Panc1 (cell line): Measurements from ENCODE around the gene TACR1.
A peak's percentile ranks its signal among the peaks of the same experiment; 100 is the strongest.

ENCODE experiments used
- CTCF ChIP-seq: fragments of 450-650 bp; IDR thresholded peaks from 2 replicates; pipeline ENCODE4 v1.5.1; 2017; ENCODE audit warnings: mild to moderate bottlenecking
- POLR2AphosphoS5 ChIP-seq: IDR thresholded peaks from 2 replicates; pipeline ENCODE4 v1.6.1; 2012; ENCODE audit warnings: mild to moderate bottlenecking, low read depth, low read length, moderate library complexity
- REST ChIP-seq, 2 experiments: IDR thresholded peaks; 2 replicates each; pipeline ENCODE4 v1.6.1; 2011 to 2012; ENCODE audit warnings: low read depth in 2 of 2, control low read depth in 1 of 2, low read length in 1 of 2, mild to moderate bottlenecking in 1 of 2, moderate library complexity in 1 of 2; ENCODE audit not compliant: insufficient read depth in 1 of 2
- SIN3A ChIP-seq: IDR thresholded peaks from 2 replicates; pipeline ENCODE4 v1.6.1; 2012; ENCODE audit warnings: low read depth, mild to moderate bottlenecking, low read length, moderate library complexity, borderline replicate concordance; ENCODE audit not compliant: insufficient read depth
- TCF7L2 ChIP-seq: IDR thresholded peaks from 2 replicates; pipeline ENCODE4 v1.6.1; 2011; ENCODE audit warnings: mild to moderate bottlenecking, low read depth, low read length, inconsistent platforms

- TF ChIP-seq CTCF (peak; percentile 63), REST (IDR thresholded peaks at IDR 0.05; ENCODE audit: insufficient read depth in 1 of 2, low read depth in 2 of 2, low read length in 1 of 2) (no peak), POLR2AphosphoS5 (no peak), SIN3A (no peak), TCF7L2 (no peak)
Measured at GRCh38 chr2:75199428-75200011, at the start of gene TACR1.
